ENCODE measurements around the gene CDK14.

CDK14 gene

DNA sequence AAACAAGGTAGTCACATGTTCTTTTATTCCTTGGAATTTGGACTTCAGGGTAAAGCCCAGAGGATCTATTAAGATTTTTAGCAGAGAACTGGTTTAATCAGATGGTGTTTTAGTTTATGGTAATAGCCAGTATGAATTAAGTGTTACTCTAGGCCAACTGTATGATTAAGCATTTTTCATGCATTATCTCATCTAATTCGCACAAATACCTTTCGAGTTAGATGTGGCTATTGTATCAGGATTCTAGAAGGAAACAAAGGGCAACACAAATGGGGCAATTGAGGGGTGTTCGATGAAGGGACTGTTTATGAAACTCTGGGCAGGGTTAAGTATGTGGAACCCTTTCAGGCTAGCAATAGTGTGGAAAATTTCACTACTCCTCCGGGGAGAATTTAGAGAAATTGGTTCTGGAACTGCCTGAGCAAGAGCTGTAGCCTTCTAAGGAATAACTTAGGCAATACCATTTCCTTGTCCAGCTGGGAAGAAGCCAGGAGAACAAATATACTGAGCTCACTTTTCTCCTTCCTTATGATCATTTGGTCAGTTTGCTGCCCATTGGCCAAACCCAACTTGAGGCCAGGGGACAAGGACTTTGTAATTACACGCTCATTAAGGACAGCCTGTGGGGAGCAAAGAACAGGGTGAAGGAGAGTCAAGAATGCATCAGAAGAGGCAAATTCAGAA is 349.1 kb downstream of the CDK14 start:
- no peak for DNase-seq (ENCODE audit: low read depth in 2 of 2, low spot score in 1 of 2)

DNA sequence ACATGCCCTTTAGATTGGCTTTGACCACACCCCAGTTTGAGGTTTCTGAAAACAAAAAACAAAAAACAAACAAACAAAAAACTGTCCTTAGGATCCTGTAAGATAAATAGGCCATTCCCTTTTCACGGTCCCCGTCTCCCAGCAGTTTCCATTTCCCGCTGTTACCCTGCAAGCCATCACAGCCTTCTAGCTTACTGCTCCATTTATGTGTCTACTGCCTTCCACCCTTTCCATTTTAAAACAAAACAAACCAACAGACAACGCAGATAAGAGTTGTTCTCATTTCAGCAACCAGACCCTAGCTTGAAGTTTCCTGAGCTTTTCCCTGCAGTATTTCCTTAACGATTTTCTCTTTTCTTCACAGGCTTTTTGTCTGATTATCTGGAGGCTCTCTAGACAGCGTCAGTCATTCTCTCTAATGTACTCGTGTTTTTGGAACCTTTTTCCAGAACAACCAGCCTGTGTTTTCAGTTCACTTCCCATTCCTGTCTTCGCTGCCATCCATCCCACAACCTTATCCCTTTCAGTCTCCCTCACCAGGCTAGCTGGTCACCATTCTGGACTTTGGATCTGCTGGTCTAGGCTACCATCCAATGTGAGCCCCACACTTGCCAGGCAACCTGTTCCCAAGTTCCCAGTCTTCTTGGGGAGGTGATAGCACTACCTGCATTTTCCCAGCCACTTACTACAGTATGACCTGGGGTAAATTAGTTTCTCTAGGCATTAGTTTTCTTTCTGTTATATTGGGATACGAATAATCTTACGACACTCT is 350.8 kb downstream of the CDK14 start:
- no peak for DNase-seq (ENCODE audit: low read depth in 2 of 2, low spot score in 1 of 2)

- DNase-seq (ENCODE audit: low read depth in 2 of 2, low spot score in 1 of 2) = no peak
Observed at GRCh38 chr7:90948085-90948484, 352.0 kb downstream of the CDK14 start.

DNA sequence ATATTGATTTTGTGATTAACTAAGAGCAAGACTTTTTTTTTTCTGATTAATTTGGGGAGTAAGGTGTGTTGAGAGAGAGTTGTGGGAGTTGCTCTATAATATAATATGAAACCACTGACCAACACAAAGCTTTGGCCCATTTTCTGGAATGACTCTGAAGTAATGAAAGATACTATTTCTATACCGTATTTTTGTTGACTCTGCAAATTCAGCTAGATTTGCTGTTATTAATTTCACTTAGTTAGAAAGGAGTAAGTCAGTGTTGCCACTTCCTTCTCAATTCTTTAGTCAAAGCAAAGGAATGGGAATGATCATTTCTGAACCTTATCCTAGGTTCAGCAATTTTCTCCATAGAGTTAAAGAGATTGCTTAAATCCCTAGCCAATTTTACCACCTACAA is 355.1 kb downstream of the CDK14 start:
- no peak for DNase-seq (ENCODE audit: low read depth in 2 of 2, low spot score in 1 of 2)

- DNase-seq (ENCODE audit: low read depth in 2 of 2, low spot score in 1 of 2) = no peak
Observed at GRCh38 chr7:90951986-90952954, 356.1 kb downstream of the CDK14 start.

DNA sequence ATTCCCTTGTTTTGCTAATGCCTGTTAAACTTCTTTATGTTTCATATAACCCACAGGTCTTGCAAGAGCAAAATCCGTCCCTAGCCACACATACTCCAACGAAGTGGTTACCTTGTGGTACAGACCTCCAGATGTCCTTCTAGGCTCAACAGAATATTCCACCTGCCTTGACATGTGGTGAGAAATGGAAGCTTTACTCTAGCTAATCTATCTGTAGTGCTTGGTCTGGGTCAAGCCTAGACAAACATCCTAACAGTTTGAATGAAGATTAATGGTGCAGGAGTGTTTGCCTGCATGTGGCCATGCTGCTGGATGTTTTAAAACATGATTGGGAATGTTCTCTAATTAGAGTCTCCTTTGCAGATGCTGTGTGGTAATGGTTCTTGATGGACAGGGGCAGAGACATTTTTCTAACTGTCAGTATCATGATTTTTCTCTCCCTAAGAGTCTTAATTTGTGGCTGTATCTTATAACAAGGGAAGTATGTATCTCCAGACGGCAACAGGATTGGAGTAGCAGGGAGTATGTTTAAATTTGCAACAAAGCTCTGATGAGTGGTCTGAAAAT is 359.6 kb downstream of the CDK14 start:
- no peak for DNase-seq (ENCODE audit: low read depth in 2 of 2, low spot score in 1 of 2)

DNA sequence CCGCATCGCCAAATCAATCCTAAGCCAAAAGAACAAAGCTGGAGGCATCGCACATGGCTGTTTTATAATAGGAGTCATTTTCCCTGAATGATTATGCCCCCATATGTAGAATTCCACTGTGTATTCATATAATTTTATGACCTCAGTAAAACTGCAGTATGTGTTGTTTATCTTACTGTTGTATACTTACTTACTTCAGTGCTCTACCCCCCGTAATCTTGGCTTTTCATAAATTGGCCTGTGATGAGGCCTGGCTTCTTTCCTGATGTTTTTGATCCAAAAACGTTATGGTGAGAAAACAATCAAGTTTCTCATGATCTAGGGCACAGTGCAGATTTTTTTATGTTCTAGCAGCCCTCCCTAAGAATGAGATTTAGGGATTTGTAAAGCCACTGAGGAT is 361.8 kb downstream of the CDK14 start:
- DNase-seq (ENCODE audit: low read depth in 2 of 2, low spot score in 1 of 2) = no peak

GRCh38 chr7:90958647-90959046 is 362.5 kb downstream of the CDK14 start:
- no peak for DNase-seq (ENCODE audit: low read depth in 2 of 2, low spot score in 1 of 2)

- no peak for DNase-seq (ENCODE audit: low read depth in 2 of 2, low spot score in 1 of 2)
Observed at GRCh38 chr7:90961037-90961725, 365.1 kb downstream of the CDK14 start.

DNA sequence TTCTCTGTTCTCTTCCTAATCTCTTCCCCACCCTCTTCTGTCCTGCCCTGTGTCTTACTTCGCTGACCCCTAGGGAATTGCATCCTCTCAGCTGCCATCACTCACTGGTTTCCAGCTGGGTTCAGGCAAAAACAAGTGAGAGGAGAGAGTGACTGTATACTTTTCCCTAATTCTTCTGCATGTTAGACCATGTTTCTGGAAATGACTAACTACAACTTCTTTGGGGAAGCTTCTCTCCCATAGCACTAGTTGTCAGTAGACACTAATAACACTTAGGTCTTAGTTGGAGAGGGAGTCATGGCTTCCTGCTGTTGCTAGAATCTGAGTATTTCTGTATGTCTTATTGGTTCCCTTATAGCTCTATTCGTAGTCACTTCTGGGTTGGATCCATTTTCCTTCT is 369.1 kb downstream of the CDK14 start:
- DNase-seq (ENCODE audit: low read depth in 2 of 2, low spot score in 1 of 2) = no peak

DNA sequence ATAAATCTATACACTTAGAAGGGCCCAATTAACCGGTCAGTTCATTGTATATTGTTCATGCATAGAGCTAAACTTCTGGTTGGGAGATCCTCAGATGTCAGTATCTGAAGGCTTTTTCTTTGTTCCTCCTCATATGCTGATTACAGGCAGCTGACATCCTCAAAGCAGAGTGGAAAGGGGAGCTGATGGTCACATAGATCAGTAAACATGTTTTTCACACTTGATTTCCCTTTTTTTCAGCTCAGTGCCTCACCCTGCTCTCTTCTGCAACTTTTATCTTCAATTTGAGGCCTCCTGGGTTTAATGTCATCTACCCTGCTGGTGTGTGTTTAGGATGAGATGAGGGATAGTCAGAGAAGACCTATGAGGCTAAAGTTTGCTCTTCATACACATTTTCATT is 370.2 kb downstream of the CDK14 start:
- no peak for DNase-seq (ENCODE audit: low read depth in 2 of 2, low spot score in 1 of 2)

- no peak for DNase-seq (ENCODE audit: low read depth in 2 of 2, low spot score in 1 of 2)
Observed at GRCh38 chr7:90968871-90969270, 372.8 kb downstream of the CDK14 start.

- no peak for DNase-seq (ENCODE audit: low read depth in 2 of 2, low spot score in 1 of 2)
Observed at GRCh38 chr7:90972906-90973550, 376.9 kb downstream of the CDK14 start.

- no peak for DNase-seq (ENCODE audit: low read depth in 2 of 2, low spot score in 1 of 2)
Observed at GRCh38 chr7:90977056-90977455, 380.9 kb downstream of the CDK14 start.

DNA sequence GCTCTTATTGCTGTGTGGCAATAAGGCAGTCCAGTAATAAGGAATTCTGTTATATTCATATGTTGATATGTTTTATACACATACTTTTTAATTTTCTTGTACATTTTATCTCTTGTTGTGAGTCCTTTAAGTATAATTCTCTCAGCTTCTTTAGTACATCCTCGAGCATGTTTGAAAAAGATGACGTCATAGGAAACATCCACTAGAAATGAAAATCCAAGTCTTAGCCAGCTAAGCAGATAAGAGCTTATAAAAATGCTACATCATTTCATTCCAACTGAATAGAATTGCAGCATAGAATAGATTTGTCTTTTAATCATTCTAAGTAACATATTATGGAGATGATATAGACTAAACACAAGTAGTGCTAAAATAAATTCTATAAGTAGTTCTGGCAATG is 384.4 kb downstream of the CDK14 start:
- no peak for DNase-seq (ENCODE audit: low read depth in 2 of 2, low spot score in 1 of 2)

DNA sequence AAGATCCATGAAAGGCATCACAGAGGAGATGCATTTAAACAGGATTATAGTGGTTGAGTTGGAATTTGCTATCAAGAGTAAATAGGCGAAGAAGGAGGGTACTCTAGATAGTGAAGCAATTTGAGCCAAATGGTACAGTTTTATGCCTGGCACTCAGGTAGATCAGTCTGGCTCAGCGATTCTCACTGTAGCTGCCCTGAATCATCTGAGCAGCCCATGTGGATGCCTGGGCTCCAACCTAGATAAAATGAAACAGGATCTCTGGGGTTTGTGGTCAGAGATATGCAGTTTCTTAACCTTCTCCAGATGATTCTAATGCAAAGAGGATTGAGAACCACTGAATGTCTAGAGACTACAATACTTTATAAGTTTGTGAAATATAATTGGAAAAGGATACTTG is 386.1 kb downstream of the CDK14 start:
- no peak for DNase-seq (ENCODE audit: low read depth in 2 of 2, low spot score in 1 of 2)

DNA sequence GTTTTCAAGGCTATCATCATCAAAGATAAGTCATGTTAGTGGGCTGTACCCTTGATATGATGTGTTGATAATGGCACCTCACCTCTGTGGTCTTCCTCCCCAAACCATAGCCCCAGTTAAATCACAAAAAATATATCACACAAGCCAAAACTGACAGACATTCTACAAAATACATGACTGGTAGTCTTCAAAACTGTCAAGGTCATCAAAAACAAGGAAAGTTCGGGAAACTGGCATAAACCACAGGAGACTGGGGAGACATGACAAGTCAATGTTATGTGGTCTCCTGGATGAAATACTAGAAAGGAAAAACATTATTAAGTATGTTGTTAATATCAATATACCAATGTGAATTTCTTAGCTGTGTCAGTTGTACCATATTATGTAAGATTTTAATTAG is 388.6 kb downstream of the CDK14 start:
- DNase-seq (ENCODE audit: low read depth in 2 of 2, low spot score in 1 of 2) = no peak

GRCh38 chr7:90988516-90988915 is 392.4 kb downstream of the CDK14 start:
- no peak for DNase-seq (ENCODE audit: low read depth in 2 of 2, low spot score in 1 of 2)

- DNase-seq (ENCODE audit: low read depth in 2 of 2, low spot score in 1 of 2) = no peak
Observed at GRCh38 chr7:90988996-90989765, 393.1 kb downstream of the CDK14 start.

DNA sequence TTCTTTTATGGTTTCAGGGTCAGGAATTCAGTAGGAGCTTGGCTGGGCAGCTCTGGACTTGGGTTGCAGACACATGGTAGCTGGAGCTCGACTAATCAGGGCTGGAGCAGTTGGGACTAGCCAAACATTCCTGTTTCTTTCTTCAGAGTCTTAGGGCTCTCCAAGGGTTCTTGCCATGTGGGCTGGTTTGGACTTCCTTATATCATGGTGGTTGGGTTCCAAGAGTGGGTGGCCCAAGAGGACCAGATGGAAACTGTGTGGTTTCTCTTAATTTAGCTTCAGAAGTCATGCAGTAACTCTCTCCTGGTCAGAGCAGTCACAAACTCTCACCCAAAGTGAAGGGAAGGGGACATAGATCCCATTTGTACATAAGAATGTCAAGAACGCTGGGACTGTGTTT is 398.0 kb downstream of the CDK14 start:
- DNase-seq (ENCODE audit: low read depth in 2 of 2, low spot score in 1 of 2) = no peak
